ENCODE measurements around the gene STAC2.

DNA sequence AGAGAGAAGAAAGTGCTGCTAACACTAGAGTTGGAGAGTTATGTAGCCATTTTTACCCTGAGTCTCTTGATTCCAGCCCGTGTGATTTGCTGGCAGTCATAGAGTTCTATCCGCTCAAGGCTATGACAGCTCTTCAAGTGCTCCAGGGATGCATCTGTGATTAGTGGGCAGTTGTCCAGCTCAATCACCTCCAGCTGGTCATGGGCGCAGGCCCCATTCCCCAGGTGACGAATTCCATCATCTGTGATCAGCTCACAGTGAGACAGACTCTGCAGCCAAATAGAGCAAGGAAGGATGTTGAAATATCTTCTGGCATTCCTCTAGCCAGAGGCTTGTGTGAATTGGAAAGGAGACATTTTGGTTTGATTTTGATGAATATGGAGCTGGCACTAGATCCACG is 38.4 kb upstream of the STAC2 start:
- TF ChIP-seq, protein P1, sequence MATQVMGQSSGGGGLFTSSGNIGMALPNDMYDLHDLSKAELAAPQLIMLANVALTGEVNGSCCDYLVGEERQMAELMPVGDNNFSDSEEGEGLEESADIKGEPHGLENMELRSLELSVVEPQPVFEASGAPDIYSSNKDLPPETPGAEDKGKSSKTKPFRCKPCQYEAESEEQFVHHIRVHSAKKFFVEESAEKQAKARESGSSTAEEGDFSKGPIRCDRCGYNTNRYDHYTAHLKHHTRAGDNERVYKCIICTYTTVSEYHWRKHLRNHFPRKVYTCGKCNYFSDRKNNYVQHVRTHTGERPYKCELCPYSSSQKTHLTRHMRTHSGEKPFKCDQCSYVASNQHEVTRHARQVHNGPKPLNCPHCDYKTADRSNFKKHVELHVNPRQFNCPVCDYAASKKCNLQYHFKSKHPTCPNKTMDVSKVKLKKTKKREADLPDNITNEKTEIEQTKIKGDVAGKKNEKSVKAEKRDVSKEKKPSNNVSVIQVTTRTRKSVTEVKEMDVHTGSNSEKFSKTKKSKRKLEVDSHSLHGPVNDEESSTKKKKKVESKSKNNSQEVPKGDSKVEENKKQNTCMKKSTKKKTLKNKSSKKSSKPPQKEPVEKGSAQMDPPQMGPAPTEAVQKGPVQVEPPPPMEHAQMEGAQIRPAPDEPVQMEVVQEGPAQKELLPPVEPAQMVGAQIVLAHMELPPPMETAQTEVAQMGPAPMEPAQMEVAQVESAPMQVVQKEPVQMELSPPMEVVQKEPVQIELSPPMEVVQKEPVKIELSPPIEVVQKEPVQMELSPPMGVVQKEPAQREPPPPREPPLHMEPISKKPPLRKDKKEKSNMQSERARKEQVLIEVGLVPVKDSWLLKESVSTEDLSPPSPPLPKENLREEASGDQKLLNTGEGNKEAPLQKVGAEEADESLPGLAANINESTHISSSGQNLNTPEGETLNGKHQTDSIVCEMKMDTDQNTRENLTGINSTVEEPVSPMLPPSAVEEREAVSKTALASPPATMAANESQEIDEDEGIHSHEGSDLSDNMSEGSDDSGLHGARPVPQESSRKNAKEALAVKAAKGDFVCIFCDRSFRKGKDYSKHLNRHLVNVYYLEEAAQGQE (IDR thresholded peaks at IDR 0.05; ENCODE audit: borderline replicate concordance), result no peak
- TF ChIP-seq, protein P1 (CRISPR knock-in tag; IDR thresholded peaks at IDR 0.05; ENCODE audit: low read depth), result no peak
- TF ChIP-seq, protein P2, sequence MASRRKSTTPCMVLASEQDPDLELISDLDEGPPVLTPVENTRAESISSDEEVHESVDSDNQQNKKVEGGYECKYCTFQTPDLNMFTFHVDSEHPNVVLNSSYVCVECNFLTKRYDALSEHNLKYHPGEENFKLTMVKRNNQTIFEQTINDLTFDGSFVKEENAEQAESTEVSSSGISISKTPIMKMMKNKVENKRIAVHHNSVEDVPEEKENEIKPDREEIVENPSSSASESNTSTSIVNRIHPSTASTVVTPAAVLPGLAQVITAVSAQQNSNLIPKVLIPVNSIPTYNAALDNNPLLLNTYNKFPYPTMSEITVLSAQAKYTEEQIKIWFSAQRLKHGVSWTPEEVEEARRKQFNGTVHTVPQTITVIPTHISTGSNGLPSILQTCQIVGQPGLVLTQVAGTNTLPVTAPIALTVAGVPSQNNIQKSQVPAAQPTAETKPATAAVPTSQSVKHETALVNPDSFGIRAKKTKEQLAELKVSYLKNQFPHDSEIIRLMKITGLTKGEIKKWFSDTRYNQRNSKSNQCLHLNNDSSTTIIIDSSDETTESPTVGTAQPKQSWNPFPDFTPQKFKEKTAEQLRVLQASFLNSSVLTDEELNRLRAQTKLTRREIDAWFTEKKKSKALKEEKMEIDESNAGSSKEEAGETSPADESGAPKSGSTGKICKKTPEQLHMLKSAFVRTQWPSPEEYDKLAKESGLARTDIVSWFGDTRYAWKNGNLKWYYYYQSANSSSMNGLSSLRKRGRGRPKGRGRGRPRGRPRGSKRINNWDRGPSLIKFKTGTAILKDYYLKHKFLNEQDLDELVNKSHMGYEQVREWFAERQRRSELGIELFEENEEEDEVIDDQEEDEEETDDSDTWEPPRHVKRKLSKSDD (conservative IDR thresholded peaks at IDR 0.05; ENCODE audit: low read length), result no peak
- TF ChIP-seq EP300 (IDR thresholded peaks at IDR 0.05; ENCODE audit: low read length) (no peak), NFIC (IDR thresholded peaks at IDR 0.05) (no peak), ZNF311 (CRISPR knock-in tag; IDR thresholded peaks at IDR 0.05) (no peak), HMG20B (CRISPR knock-in tag; IDR thresholded peaks at IDR 0.05) (no peak), HCFC1 (IDR thresholded peaks at IDR 0.05; ENCODE audit: low read depth, low read length) (no peak), SMC3 (conservative IDR thresholded peaks at IDR 0.05; ENCODE audit: insufficient read depth, low read depth, low read length) (no peak), RFX5 (IDR thresholded peaks at IDR 0.05; ENCODE audit: low read depth, low read length) (no peak), CHD2 (IDR thresholded peaks at IDR 0.05; ENCODE audit: low read depth, low read length) (no peak), IRF2 (CRISPR knock-in tag; IDR thresholded peaks at IDR 0.05) (no peak), BDP1 (IDR thresholded peaks at IDR 0.05; ENCODE audit: insufficient read depth, insufficient read length) (no peak)
- TF ChIP-seq, protein P3, sequence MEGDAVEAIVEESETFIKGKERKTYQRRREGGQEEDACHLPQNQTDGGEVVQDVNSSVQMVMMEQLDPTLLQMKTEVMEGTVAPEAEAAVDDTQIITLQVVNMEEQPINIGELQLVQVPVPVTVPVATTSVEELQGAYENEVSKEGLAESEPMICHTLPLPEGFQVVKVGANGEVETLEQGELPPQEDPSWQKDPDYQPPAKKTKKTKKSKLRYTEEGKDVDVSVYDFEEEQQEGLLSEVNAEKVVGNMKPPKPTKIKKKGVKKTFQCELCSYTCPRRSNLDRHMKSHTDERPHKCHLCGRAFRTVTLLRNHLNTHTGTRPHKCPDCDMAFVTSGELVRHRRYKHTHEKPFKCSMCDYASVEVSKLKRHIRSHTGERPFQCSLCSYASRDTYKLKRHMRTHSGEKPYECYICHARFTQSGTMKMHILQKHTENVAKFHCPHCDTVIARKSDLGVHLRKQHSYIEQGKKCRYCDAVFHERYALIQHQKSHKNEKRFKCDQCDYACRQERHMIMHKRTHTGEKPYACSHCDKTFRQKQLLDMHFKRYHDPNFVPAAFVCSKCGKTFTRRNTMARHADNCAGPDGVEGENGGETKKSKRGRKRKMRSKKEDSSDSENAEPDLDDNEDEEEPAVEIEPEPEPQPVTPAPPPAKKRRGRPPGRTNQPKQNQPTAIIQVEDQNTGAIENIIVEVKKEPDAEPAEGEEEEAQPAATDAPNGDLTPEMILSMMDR (IDR thresholded peaks at IDR 0.05 in 2 of 3, conservative IDR thresholded peaks at IDR 0.05 in 1 of 3; ENCODE audit: insufficient read depth in 2 of 3, low read depth in 1 of 3, low read length in 3 of 3), result no peak
- TF ChIP-seq, protein P4, sequence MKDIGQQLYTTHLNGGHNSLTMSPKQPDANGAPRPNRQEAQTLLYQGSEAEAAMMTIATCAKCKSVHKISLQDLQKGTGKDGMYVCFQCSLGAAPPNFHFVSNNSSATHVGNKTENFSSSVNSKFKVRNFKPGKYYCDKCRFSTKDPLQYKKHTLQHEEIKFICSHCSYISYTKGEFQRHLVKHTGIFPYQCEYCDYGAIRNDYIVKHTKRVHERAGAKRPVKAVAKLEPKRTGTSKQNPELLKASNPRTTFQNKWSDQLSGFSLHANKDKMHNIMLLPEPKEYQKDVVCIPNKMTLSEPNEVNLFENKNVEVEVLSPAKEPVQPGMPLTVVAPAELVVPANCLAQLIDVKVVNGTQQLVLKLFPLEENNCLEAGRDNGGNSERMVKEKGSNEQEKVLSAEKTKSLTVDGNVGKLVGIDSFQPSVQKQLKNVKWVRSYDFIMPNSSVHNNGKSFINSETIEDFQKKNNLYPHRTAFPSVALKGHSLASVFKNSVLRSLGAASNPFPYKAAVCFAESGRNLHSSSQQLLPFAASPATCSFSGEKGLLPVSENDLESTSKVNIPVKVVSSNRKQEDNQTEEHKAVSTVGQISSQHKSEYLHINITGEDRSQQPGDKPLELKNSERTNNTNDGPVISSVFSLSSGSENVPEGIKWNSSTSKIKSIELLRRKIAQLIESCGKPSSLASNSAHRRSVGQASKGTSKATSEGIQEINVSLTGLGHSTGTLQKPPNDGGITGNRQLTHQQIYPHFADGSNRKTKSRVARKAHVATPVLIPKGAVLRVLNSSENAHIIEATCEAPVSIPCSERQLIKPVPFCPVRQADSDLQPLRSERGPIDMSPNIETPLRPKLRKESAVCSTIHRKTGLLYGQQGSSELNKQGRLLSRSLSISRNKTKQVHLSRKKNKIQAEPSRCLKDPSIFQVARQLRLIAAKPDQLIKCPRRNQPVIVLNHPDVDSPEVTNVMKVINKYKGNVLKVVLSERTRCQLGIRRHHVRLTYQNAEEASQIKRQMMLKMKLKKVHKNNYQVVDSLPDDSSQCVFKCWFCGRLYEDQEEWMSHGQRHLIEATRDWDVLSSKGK (CRISPR knock-in tag; IDR thresholded peaks at IDR 0.05), result no peak

Measured in K562 (cell line).